Colon (tissue), 2 donors: ENCODE measurements around the gene SKIC3.

Experiments
- FAIRE-seq: peaks from 2 replicates; lab custom pipeline; 2012; peaks lifted over from hg19 to GRCh38; lab: Jason Lieb, UNC
- donor health status: control.
- donor health status: control.

The SKIC3 gene

DNA sequence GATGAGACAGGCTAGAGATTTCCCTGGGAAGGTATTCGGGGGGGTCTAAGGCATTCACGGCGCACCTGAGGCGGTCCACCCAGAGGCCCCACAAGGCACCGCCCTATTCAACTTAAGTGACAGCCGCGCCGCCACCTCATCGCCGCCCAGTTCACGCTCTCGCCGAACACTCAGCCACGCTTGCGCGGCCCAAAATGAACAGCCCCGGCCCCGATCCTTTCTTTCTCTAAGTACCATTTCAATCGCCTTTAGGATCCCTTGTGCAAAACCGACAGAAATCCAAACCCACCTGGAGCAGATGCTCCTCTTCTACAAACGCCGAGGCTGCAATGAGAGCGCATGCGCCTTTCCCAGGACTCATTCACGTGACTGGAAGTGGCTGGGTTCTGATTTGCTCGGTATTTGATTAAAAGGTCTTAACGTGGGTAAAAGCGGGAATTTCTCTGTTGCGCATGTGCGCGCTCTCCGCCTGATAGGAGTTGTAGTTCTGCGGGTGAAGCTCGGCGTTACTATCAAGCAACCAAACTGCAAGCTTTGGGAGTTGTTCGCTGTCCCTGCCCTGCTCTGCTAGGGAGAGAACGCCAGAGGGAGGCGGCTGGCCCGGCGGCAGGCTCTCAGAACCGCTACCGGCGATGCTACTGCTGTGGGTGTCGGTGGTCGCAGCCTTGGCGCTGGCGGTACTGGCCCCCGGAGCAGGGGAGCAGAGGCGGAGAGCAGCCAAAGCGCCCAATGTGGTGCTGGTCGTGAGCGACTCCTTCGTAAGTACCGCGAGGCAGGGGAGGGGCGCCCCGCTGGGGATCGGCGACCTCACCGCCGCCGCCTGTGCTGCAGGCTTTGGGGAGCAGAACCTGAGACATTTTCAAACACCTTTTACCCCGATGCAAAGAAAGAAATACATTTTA is at the start of gene SKIC3, which contains the start of gene ARSK:
TSS of gene SKIC3 (minus strand) at position 331 of the 902 bp plus-strand sequence. CDS start 7,827 bp downstream, outside the sequence.
TSS of gene ARSK (plus strand) at position 455 of the 902 bp plus-strand sequence. CDS start at position 633, 178 bp downstream.
- no peak for FAIRE-seq

- FAIRE-seq: no peak
These were observed 45.8 kb upstream of the SKIC3 start for GRCh38 chr5:95600557-95600956.

DNA sequence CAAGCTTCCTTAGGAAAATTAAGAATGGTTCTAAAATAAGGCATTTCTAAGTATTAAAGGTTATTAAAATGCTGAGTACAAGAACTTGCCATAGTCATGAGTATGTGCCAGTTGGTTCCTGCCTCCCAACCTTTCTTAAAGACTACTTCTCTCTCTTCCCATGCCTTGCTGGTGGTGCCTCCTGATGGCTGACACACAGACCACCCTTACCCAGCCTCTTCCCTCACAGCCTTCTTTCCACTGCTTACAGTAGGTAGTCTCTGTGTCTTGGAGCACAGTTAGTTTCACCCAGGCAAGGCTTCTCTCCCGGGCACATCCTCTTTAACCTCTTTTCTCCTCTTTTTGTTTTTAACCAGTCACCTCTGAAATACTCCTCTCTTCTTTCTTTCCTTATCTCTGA is 44.5 kb upstream of the SKIC3 start:
- FAIRE-seq: no peak

GRCh38 chr5:95595289-95595931 is 40.6 kb upstream of the SKIC3 start:
- no peak for FAIRE-seq

GRCh38 chr5:95591490-95591901 is 36.7 kb upstream of the SKIC3 start:
- FAIRE-seq: no peak

DNA sequence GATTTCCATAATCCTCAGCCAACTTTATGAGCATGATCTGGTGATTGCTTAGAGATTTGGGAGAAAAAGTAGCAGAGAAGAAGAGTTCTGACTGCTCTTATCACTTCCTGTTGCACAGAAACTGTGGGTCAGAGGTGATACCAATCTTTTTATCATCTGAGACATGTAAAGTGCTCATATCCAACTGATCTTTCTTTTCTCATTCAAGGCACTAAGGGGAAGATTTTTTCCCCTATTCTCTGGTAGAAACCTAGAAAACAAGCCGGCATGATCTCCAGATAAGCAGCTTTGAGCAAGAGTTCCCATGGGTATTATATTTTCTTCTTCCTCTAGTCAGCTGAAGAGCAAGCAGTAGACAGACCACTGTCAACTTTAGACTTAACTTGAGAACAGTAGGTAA is 36.1 kb upstream of the SKIC3 start:
- no peak for FAIRE-seq

DNA sequence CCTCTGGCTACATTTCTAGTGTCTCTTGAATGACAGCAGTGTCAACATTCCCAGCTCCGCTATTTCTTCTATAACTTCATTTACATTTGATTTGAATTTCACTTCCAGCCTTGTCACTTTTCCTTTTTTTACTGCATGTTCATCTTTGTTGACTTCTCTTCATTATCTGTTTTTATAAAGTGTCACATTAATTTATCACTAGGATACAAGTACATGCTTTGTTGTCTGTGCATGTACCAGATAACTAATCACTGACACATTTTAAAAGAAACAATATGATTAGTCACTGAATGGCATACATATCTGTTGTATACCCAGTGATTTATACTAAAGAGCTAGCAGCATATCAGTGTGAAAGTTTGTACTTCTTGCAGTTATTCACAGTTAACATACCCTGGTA is 29.2 kb upstream of the SKIC3 start:
- FAIRE-seq: no peak

DNA sequence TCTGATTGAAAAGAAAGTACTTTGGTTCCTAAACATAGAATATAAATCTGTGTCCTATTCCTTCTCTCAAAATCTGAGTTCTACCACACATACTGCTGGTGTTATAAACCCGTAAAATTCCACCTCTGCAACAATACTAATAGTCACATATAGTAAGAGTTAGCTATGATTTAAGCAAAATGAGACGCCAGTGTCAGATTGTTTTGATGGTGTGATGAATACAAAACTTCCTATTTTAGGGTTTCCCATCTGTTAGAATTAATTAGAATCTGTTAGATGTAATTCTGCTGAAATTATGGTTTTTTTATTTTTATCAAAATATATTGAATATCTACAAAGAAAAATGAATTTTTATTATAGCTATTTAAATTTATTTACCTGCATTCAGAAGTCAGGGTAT is 26.8 kb upstream of the SKIC3 start:
- FAIRE-seq: no peak

- FAIRE-seq: no peak
These were observed 17.2 kb upstream of the SKIC3 start for GRCh38 chr5:95572016-95572415.

GRCh38 chr5:95565280-95565920 is 10.6 kb upstream of the SKIC3 start:
- FAIRE-seq: no peak

GRCh38 chr5:95564450-95564849 is 9.7 kb upstream of the SKIC3 start:
- no peak for FAIRE-seq

- FAIRE-seq: no peak
These were observed 8.6 kb upstream of the SKIC3 start for GRCh38 chr5:95563367-95563766.

GRCh38 chr5:95562282-95562681 is 7.5 kb upstream of the SKIC3 start:
- no peak for FAIRE-seq

DNA sequence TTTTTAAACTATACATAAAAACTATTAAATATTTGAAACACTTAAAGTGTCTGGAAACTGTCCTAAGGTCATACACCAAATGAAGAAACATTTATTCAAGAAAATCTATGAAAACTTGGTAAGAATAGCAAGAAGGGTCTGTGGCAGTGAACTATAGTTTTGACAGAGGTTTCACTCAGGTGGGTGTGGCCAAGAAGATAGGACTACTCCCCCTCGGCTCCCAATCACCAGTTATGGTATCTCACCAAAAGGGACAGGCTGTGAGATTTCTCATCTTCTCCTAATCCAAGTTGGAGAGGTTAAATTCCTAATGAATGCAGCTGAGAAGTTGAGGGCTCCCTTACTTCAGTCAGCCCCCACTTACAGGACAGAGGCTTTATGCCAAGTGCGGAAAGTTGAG is 3.1 kb upstream of the SKIC3 start:
- FAIRE-seq: no peak

- FAIRE-seq: no peak
These were observed 776 bp upstream of the SKIC3 start for GRCh38 chr5:95555553-95555952.

- no peak for FAIRE-seq
These were observed 488 bp downstream of the SKIC3 start for GRCh38 chr5:95554331-95554646.

- FAIRE-seq: no peak
These were observed 5.7 kb downstream of the SKIC3 start for GRCh38 chr5:95549030-95549429.

DNA sequence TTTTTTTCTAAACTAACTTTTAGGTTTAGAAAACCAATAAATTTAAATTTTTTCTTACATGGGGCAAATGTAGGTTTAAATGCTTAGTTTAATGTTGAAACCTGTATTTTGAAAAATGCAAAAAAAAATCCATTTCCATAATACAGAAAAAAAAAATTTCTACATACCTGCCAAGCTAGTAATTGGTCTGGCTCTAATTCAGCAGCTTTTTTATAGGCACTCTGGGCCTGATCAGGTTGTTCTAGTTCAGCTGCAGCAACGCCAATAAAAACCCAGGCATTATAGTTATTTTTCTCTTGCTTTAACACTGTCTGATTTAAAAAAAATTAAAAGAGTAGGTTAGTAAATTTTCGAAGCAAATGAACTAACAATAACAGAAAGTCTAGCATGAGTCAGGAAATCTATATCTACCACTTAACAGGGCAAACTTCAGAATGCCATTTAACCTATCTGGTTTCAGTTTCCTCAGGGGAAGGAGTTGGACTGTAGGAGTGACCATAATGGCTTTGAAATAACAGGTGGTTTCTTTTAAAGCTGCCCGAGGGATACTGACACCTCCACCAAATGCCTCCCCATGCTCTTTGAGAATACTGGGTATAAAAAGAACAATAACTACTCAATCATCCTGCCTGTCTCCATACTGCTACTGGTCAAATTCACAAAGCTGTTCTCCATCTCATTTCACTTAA is 11.6 kb downstream of the SKIC3 start:
- no peak for FAIRE-seq

DNA sequence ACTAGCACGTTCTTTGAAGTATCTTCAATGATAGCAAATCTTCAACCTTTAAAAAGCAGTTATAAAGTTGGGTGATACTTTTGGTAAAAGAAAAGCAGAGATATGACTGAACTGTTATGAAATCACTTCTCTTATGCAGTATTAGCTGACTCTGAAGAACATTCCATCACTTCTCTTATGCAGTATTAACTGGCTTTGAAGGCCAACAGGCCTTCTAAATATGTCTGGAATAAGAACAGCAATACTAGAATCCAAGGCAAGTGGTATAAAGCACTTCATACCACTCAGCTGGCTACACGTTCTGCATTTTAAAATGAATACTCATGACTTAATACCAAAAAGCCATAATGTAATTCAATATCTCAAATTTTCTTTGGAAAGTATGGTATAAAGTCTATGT is 17.3 kb downstream of the SKIC3 start:
- FAIRE-seq: no peak

DNA sequence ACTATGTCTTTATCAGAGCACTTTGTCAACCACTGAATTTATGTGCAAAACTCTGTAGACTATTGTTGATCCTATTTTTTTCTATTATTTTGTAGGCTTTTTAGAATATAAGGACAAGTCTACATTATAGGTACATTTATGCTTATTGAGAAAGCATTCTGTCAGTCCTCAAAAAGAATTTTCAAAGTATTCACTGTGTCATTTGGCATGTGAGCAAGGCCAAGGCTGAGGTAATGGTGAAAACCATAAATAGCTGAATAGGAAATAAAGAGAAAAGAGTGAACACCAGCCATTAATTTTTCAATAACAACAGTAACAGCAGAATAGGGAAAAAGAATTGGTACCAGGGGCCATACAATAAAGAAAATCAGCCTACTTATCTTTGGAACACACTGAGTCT is 21.0 kb downstream of the SKIC3 start:
- FAIRE-seq: no peak

DNA sequence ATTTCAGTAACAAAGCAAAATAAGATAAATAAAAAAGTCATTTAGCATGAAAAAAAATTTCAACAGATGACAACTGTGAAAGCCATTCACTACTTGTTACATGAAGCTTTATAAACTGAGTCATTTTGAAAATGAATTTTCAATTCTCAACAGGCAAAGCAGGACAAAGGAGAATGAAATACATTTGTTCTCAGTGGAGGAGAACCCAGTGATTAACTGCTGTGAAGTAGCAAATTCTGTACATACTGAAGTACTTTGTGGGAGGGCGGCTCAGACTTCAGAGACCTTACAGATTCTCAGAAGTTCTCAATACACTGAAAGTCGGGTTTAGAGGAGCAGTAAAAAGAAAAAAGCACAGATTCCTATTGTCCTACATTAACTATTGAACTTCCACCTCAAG is 21.7 kb downstream of the SKIC3 start:
- FAIRE-seq: no peak

GRCh38 chr5:95532415-95532814 is 22.4 kb downstream of the SKIC3 start:
- no peak for FAIRE-seq

DNA sequence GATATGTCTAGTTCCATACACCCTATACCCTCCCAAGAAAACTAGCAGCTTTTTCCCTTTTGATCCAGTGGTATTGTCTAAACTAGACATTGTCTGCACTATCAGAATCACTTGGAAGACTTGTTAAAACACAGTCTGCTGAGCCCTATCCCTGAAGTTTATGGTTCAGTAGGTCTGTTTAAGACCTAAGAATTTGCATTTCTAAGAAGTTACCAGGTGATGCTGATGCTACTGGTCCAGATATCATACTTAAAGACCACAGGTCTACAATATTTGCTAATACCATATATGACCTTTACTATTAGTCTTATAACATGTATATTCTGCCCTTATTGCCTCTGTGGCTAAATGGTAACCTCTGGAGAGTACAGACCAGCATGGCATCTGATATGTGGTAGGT is 23.3 kb downstream of the SKIC3 start:
- FAIRE-seq: no peak
